K562 (cell line): ENCODE measurements around the gene WNK2. TPM values are rescaled to one million over a fixed set of nuclear protein-coding genes. Genes with fewer than 3 reads are reported as not detected.

Source experiments
- ATAC-seq: fragments of 200-7000 bp; cut with Tn5 transposase; 3 replicates; pipeline ENCODE4 v1.9.1; 2020; ENCODE audit warnings: moderate library complexity
- BruUV-seq: library from RNA; stranded (reverse); fragments of 400-500 nt; replicated peaks from 2 replicates; lab custom pipeline; 2021; lab: Mats Ljungman, UMichigan
- CTCF ChIA-PET: fragments of 300-600 bp; formaldehyde crosslinking; extraction: SDS; loops from one replicate; lab custom pipeline; 2021; ENCODE audit warnings: low intra/inter-chr PET ratio; lab: Yijun Ruan, JAX
- POLR2A ChIA-PET: fragments of 300-600, 350-650 bp; sonication (Branson Sonifier 250); formaldehyde crosslinking; extraction: SDS; loops from one replicate; lab custom pipeline; 2021; ENCODE audit warnings: antibody characterized with exemption, inconsistent platforms; lab: Yijun Ruan, JAX
- DNase-seq, 4 experiments: peaks; one replicate each; pipeline versions ENCODE4 v3.0.0 to v3.0.0-alpha.2; 2011 to 2018; ENCODE audit warnings: low spot score in 3 of 4, mixed read lengths in 3 of 4; ENCODE audit errors: extremely low read depth in 1 of 4
- FAIRE-seq: peaks from 2 replicates; lab custom pipeline; 2011; peaks lifted over from hg19 to GRCh38; lab: Jason Lieb, UNC
- H2AFZ ChIP-seq: 2 replicates; pipeline ENCODE4 v1.6.0; 2011; ENCODE audit warnings: low read depth, low read length, control low read depth, inconsistent platforms
- H3K27ac ChIP-seq: fragments of 200-600 bp; 3 replicates; pipeline ENCODE4 v1.8.0; 2011; ENCODE audit warnings: low read depth, mild to moderate bottlenecking, control low read depth, inconsistent platforms, low read length, moderate library complexity, mixed read lengths; ENCODE audit errors: extremely low read depth
- H3K27me3 ChIP-seq, 2 experiments: fragments of 300-600 bp in 1 of 2; 2 replicates in 1 of 2; 3 replicates in 1 of 2; pipeline versions ENCODE4 v1.6.0 to v1.8.0; 2011; ENCODE audit warnings: inconsistent platforms in 2 of 2, low read length in 2 of 2, mild to moderate bottlenecking in 1 of 2, mixed read lengths in 1 of 2, moderate library complexity in 1 of 2; ENCODE audit not compliant: control insufficient read depth in 2 of 2, insufficient read depth in 2 of 2
- H3K36me3 ChIP-seq: fragments of 300-600 bp; 3 replicates; pipeline ENCODE4 v1.8.0; 2011; ENCODE audit warnings: mild to moderate bottlenecking, low read length, inconsistent platforms; ENCODE audit not compliant: control insufficient read depth, insufficient read depth
- H3K4me1 ChIP-seq, 2 experiments: fragments of 200-600 bp in 1 of 2; replicated peaks in 1 of 2; 2 replicates in 1 of 2; 3 replicates in 1 of 2; pipeline versions ENCODE4 v1.5.1 to v1.8.0; 2011; ENCODE audit warnings: inconsistent platforms in 2 of 2, low read length in 2 of 2, mild to moderate bottlenecking in 1 of 2, mixed read lengths in 1 of 2, moderate library complexity in 1 of 2; ENCODE audit not compliant: control insufficient read depth in 2 of 2, insufficient read depth in 2 of 2
- H3K4me2 ChIP-seq: 2 replicates; pipeline ENCODE4 v1.6.1; 2011; ENCODE audit warnings: low read length, control low read depth, inconsistent platforms, mixed read lengths; ENCODE audit not compliant: insufficient read depth
- H3K4me3 ChIP-seq: fragments of 200-600 bp; sonication (generic), shearing (Covaris generic); 2 replicates; pipeline ENCODE4 v1.5.1; 2016; ENCODE audit warnings: control low read depth, inconsistent platforms
- H3K79me2 ChIP-seq: fragments of 200-600 bp; 3 replicates; pipeline ENCODE4 v1.8.0; 2011; ENCODE audit warnings: low read length, inconsistent platforms; ENCODE audit not compliant: control insufficient read depth, insufficient read depth
- H3K9ac ChIP-seq, 2 experiments: 2 replicates each; pipeline versions ENCODE4 v1.6.0 to v1.6.1; 2011; ENCODE audit warnings: low read depth in 2 of 2, low read length in 2 of 2, control low read depth in 1 of 2, inconsistent platforms in 1 of 2, mild to moderate bottlenecking in 1 of 2, mixed read lengths in 1 of 2; ENCODE audit not compliant: insufficient read depth in 1 of 2
- H3K9me1 ChIP-seq: one replicate; pipeline ENCODE4 v1.6.0; 2011; ENCODE audit warnings: inconsistent platforms, mild to moderate bottlenecking, low read length, moderate library complexity; ENCODE audit not compliant: control insufficient read depth, insufficient read depth
- H3K9me3 ChIP-seq: replicated peaks from 2 replicates; pipeline ENCODE4 v1.5.1; 2011; ENCODE audit warnings: low read depth, low read length, inconsistent platforms; ENCODE audit not compliant: control insufficient read depth, insufficient read depth
- H4K20me1 ChIP-seq: replicated peaks from 2 replicates; pipeline ENCODE4 v1.6.1; 2011; ENCODE audit warnings: low read length, inconsistent platforms, mixed read lengths; ENCODE audit not compliant: control insufficient read depth, insufficient read depth
- ELK1 ChIP-seq: sonication (generic); formaldehyde crosslinking; IDR thresholded peaks from 2 replicates; pipeline ENCODE4 v1.8.1; 2022; ENCODE audit warnings: missing genetic modification reagents
- ETS1 ChIP-seq: conservative IDR thresholded peaks from 2 replicates; pipeline ENCODE4 v1.6.1; 2011; ENCODE audit warnings: low read depth, mild to moderate bottlenecking, low read length; ENCODE audit not compliant: control insufficient read depth
- FOXO4 ChIP-seq: fragments of 450-650 bp; formaldehyde crosslinking; IDR thresholded peaks from 2 replicates; pipeline ENCODE4 v1.4.0; 2020; ENCODE audit warnings: mild to moderate bottlenecking, moderate library complexity
- KDM5B ChIP-seq: fragments of 200-600 bp; sonication (generic); IDR thresholded peaks from 2 replicates; pipeline ENCODE4 v1.6.1; 2012; ENCODE audit warnings: low read depth, mild to moderate bottlenecking, moderate library complexity, low read length, control low read depth, inconsistent platforms; ENCODE audit not compliant: insufficient replicate concordance
- MBD2 ChIP-seq: sonication (generic); IDR thresholded peaks from 2 replicates; pipeline ENCODE4 v1.6.1; 2016; ENCODE audit warnings: low read depth, borderline replicate concordance
- MCM7 ChIP-seq, 2 experiments: fragments of 450-650 bp; IDR thresholded peaks; 2 replicates each; pipeline ENCODE4 v1.6.1; 2016 to 2018
- MTA3 ChIP-seq: fragments of 450-650 bp; formaldehyde crosslinking; IDR thresholded peaks from 2 replicates; pipeline ENCODE4 v1.6.1; 2017; ENCODE audit warnings: mild to moderate bottlenecking, borderline replicate concordance
- NCOA2 ChIP-seq, 2 experiments: fragments of 450-650 bp; IDR thresholded peaks; 2 replicates each; pipeline ENCODE4 v1.6.1; 2018; ENCODE audit warnings: mild to moderate bottlenecking in 2 of 2, moderate library complexity in 1 of 2; ENCODE audit not compliant: partially characterized antibody in 2 of 2
- NCOA4 ChIP-seq: fragments of 450-650 bp; IDR thresholded peaks from 2 replicates; pipeline ENCODE4 v1.6.1; 2018; ENCODE audit warnings: mild to moderate bottlenecking; ENCODE audit not compliant: partially characterized antibody
- OTX1 ChIP-seq: fragments of 450-650 bp; formaldehyde crosslinking; IDR thresholded peaks from 2 replicates; pipeline ENCODE4 v1.4.0; 2022; ENCODE audit warnings: mild to moderate bottlenecking
- PCBP1 ChIP-seq: fragments of 200-400 bp; formaldehyde crosslinking; IDR thresholded peaks from 2 replicates; pipeline ENCODE4 v1.6.1; 2018; ENCODE audit warnings: mild to moderate bottlenecking, low read depth, low read length; ENCODE audit not compliant: poor library complexity, severe bottlenecking
- ZFPM2 ChIP-seq: fragments of 250-450 bp; sonication (Bioruptor Pico); IDR thresholded peaks from 2 replicates; pipeline ENCODE4 v1.5.1; 2022; ENCODE audit warnings: mild to moderate bottlenecking
- ZNF274 ChIP-seq: IDR thresholded peaks from 2 replicates; pipeline ENCODE4 v1.6.1; 2011; ENCODE audit warnings: low read depth, mild to moderate bottlenecking, low read length, moderate library complexity, borderline replicate concordance
- ZNF609 ChIP-seq: sonication (generic); formaldehyde crosslinking; IDR thresholded peaks from 2 replicates; pipeline ENCODE4 v1.8.1; 2023; ENCODE audit warnings: missing genetic modification reagents, mild to moderate bottlenecking, borderline replicate concordance
- ZNF695 ChIP-seq: fragments of 450-650 bp; formaldehyde crosslinking; IDR thresholded peaks from 2 replicates; pipeline ENCODE4 v1.4.0; 2020; ENCODE audit warnings: mild to moderate bottlenecking, moderate library complexity
- WGBS: fragments of 100-300 bp; shearing (Covaris generic); methylation state at CpG from one replicate; pipeline ENCODE4 v1.1.6; 2016; ENCODE audit warnings: low coverage, mixed read lengths; ENCODE audit not compliant: insufficient coverage; ENCODE audit errors: missing lambda C conversion rate; 5-methylcytosine and 5-hydroxymethylcytosine counted together
- in situ Hi-C: fragments of 300-500 bp; cut with MboI; formaldehyde crosslinking; loops from 4 replicates; pipeline ENCODE4 v1.15.0; 2018; ENCODE audit warnings: inconsistent platforms, mixed read lengths
- intact Hi-C: fragments of 100-400 bp; cut with micrococcal nuclease; formaldehyde crosslinking; loops from 2 replicates; pipeline ENCODE4 v1.14.2; 2022
- polyA plus RNA-seq, 8 experiments: library from polyadenylated mRNA; depleted of rRNA in 4 of 8; stranded (reverse) in 5 of 8; unstranded in 3 of 8; fragments of >200 nt; fragmentation: Nextera tagmentation in 2 of 8; fragmentation: Illumina TruSeq in 1 of 8; extraction: Ambion mirVana in 2 of 8; extraction: Trizol in 1 of 8; gene quantifications; 2 replicates each; pipeline versions ENCODE4 v1.2.1 to v1.2.3, GENCODE V29; 2011 to 2014; ENCODE audit warnings: inconsistent platforms in 1 of 8, missing spikeins in 1 of 8
- total RNA-seq, 7 experiments: library from RNA; depleted of rRNA in 6 of 7; stranded (reverse); fragments of >200 nt in 6 of 7; fragmentation: Illumina TruSeq in 2 of 7; extraction: Trizol in 2 of 7; gene quantifications; 2 replicates each; pipeline versions ENCODE4 v1.2.1 to v1.2.3, GENCODE V29; 2011 to 2021; ENCODE audit warnings: low replicate concordance in 1 of 7

The WNK2 gene
- total and polyA plus RNA-seq, 9 of the 15 experiments (the other 6 are each of a cell fraction or from before 2014, with no cell fraction given): 0.36 to 3.3 (median 0.64) TPM; not detected in 2

- ATAC-seq (no peak), DNase-seq (no peak), FAIRE-seq (no peak)
- intact Hi-C loops: no loop called here
- H3K79me2 ChIP-seq: no peaks in the 10 kb centered on the region
- no peaks in the 10 kb centered on the region; a peak in 1 of 5 replicates for H3K4me1 ChIP-seq
- in situ Hi-C loops: no loop called here
- H4K20me1 ChIP-seq: 0 out of 2 replicates have a peak, but pooled peaks cover 6% of the 10 kb centered on the region
- H3K4me2 ChIP-seq: no peak overlapping the region
- no peak overlapping the region for H3K27ac ChIP-seq
- H3K4me3 ChIP-seq: no peak overlapping the region
- BruUV-seq: no TSS peak
- CTCF ChIA-PET: no interaction called here
- POLR2A ChIA-PET: no interaction called here
- no peaks in the 10 kb centered on the region for H3K36me3 ChIP-seq
- H3K27me3 ChIP-seq: peaks cover 4 to 62% of the 10 kb centered on the region in 2 experiments; a peak in 4 of 5 replicates
- no peaks in the 10 kb centered on the region for H3K9me1 ChIP-seq
- WGBS: 4% methylated on average over 2 of the region's 2 CpGs
- no peak overlapping the region for H2AFZ ChIP-seq
- no peak overlapping the region for H3K9ac ChIP-seq
- H3K9me3 ChIP-seq: no peaks in the 10 kb centered on the region
- TF ChIP-seq MTA3: no peak
- TF ChIP-seq ZNF609 (CRISPR knock-in tag): no peak
- TF ChIP-seq ELK1: no peak
- TF ChIP-seq ETS1: no peak
- no peak for TF ChIP-seq ZNF695 (CRISPR knock-in tag)
- no peak for TF ChIP-seq KDM5B
- TF ChIP-seq ZFPM2 (CRISPR knock-in tag): no peak
- TF ChIP-seq ZNF274: no peak
- no peak for TF ChIP-seq MBD2
- TF ChIP-seq PCBP1: no peak
- TF ChIP-seq OTX1 (CRISPR knock-in tag): no peak
- no peak for TF ChIP-seq NCOA4
- TF ChIP-seq NCOA2 (IDR thresholded peaks at IDR 0.05; ENCODE audit: partially characterized antibody in 2 of 2): no peak
- no peak for TF ChIP-seq MCM7 (IDR thresholded peaks at IDR 0.05)
- TF ChIP-seq FOXO4 (CRISPR knock-in tag): no peak
Measured at GRCh38 chr9:93237540-93237939, 53.6 kb downstream of the WNK2 start.
